Measurements from ENCODE around the gene AGBL4. TPM values are rescaled to one million over a fixed set of nuclear protein-coding genes. Genes with fewer than 3 reads are reported as not detected.

Gene AGBL4
- total and polyA plus RNA-seq, 7 experiments from 2014 or later: 0.27 TPM; not detected in 6

DNA sequence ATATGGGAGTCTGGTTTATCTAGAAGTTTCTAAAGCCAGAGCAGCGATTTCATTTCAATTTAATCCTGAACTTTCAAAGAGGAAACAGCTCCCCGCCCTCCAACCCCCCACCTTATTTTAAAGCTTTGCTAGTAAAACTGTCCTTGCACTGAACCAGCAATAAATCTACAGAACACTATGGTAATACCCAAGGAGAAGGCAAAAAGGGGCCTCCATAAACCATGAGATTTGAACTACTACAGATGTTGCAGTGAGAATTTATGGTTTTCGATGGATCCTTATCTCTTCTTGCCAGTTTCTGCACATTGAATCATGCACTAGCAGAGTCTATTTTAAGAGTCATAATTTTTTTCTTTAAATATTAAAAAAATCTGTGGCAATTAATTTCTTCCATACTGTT, 1182.3 kb downstream of the AGBL4 start:
- no peak overlapping the region for H3K4me3 ChIP-seq (ENCODE audit: low read length)
- H3K4me1 ChIP-seq (ENCODE audit: control insufficient read depth in 2 of 2, insufficient read depth in 2 of 2, low read length in 2 of 2): no peaks in the 10 kb centered on the region
- POLR2A ChIA-PET: no interaction called here
- H3K36me3 ChIP-seq (ENCODE audit: control insufficient read depth in 2 of 3, insufficient read depth in 3 of 3, low read length in 3 of 3): no peaks in the 10 kb centered on the region
- Mint-ChIP-seq H3K27ac (no peak overlapping the region), H3K4me1 (no peaks in the 10 kb centered on the region), H3K36me3 (no peaks in the 10 kb centered on the region), H3K9me3 (no peaks in the 10 kb centered on the region), H3K4me3 (no peak overlapping the region), H3K27me3 (peaks cover 6 to 38% (median 19%) of the 10 kb centered on the region in 5 donors)
- CTCF ChIA-PET: no interaction called here
- intact Hi-C loops (cut with micrococcal nuclease): no loop called here
- H3K27ac ChIP-seq (ENCODE audit: low read depth, low read length): no peak overlapping the region
- ATAC-seq (no peak), DNase-seq (no peak)
- H3K27me3 ChIP-seq (ENCODE audit: control insufficient read depth in 2 of 2, insufficient read depth in 2 of 2, low read length in 2 of 2): no peaks in the 10 kb centered on the region
- no peaks in the 10 kb centered on the region for H3K9me3 ChIP-seq (ENCODE audit: control insufficient read depth in 2 of 3, low read length in 3 of 3)

DNA sequence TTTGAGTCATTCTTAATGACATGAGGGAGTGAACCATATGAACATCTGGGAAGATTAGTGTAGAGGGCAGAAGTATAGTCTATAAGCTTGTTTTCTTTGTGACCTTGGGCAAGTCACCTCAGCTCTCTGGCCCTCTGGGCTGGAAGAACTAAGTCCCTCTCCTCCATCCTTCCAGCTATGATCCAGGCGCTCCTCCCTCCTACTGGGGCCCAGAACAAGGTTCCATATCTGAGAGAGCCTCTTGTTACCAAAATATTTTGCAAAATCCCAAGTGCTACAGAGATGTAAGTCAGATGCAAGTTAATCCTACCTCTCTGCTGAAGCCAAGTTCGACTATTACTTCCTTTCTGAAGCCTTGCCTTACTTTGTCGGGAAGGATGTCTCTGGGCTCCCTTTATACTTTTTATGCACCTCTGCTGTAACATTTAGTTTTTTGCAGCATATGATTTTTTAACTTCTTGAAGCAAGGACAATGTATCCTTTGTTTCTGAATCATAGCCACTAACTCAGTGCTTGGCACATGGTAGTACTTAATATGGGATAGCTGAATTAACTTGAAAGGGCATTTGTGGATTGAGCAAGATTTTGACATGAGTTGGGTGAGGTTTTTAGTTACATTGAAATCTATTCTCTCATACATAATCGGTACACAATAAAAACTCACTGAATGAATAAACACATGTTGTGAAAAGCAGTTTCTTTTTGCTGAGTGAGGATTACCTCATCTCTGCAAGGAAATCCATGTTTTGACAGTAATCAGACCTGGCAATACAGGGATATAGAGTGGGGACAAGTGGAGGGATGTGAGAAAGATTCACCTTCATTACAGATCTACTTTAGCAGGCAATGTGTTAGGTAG, 1192.4 kb downstream of the AGBL4 start:
- Histone ChIP-seq H3K27ac (ENCODE audit: low read depth, low read length) (no peak overlapping the region), H3K4me1 (ENCODE audit: control insufficient read depth in 2 of 2, insufficient read depth in 2 of 2, low read length in 2 of 2) (no peaks in the 10 kb centered on the region), H3K9me3 (ENCODE audit: control insufficient read depth in 2 of 3, low read length in 3 of 3) (no peaks in the 10 kb centered on the region), H3K27me3 (ENCODE audit: control insufficient read depth in 2 of 2, insufficient read depth in 2 of 2, low read length in 2 of 2) (no peaks in the 10 kb centered on the region), H3K4me3 (ENCODE audit: low read length) (no peak overlapping the region), H3K36me3 (ENCODE audit: control insufficient read depth in 2 of 3, insufficient read depth in 3 of 3, low read length in 3 of 3) (no peaks in the 10 kb centered on the region)
- Mint-ChIP-seq H3K36me3 (no peaks in the 10 kb centered on the region), H3K4me1 (no peaks in the 10 kb centered on the region), H3K27me3 (peaks cover 20 to 34% (median 34%) of the 10 kb centered on the region in 5 donors), H3K27ac (no peak overlapping the region), H3K4me3 (no peak overlapping the region), H3K9me3 (peaks cover 0 to 2% (median 0%) of the 10 kb centered on the region in 11 donors)
- DNase-seq (no peak), ATAC-seq (no peak)
- intact Hi-C loops (cut with micrococcal nuclease): loop anchor here in 1 of 2 donors (5.0 kb wide), 1 partner anchor 36 kb away; no protein-coding TSS in a partner anchor
- POLR2A ChIA-PET: no interaction called here
- CTCF ChIA-PET: no interaction called here

DNA sequence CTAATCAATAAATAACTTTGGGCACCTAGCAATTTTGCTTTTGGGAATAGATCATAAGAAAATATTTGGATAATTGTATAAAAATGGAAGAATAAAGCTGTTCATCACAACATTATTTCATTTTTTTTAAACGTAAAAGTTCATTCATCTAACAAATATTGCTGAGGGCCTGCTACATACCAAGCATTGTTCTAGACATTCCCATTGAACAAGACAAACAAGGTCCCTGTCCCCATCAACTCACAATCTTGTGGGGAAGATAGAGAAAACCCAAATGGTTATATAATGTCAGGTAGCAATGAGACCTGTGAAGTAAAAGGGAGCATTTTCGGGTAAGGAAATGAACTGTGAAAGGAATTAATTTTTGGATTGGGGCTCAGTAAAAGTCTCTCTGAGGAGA, 1193.0 kb downstream of the AGBL4 start:
- Mint-ChIP-seq H3K27ac (no peak overlapping the region), H3K27me3 (peaks cover 14 to 33% (median 28%) of the 10 kb centered on the region in 5 donors), H3K4me3 (no peak overlapping the region), H3K9me3 (peaks cover 0 to 2% (median 0%) of the 10 kb centered on the region in 11 donors), H3K36me3 (no peaks in the 10 kb centered on the region), H3K4me1 (no peaks in the 10 kb centered on the region)
- Histone ChIP-seq H3K36me3 (ENCODE audit: control insufficient read depth in 2 of 3, insufficient read depth in 3 of 3, low read length in 3 of 3) (no peaks in the 10 kb centered on the region), H3K27me3 (ENCODE audit: control insufficient read depth in 2 of 2, insufficient read depth in 2 of 2, low read length in 2 of 2) (no peaks in the 10 kb centered on the region), H3K4me1 (ENCODE audit: control insufficient read depth in 2 of 2, insufficient read depth in 2 of 2, low read length in 2 of 2) (no peaks in the 10 kb centered on the region), H3K4me3 (ENCODE audit: low read length) (no peak overlapping the region), H3K9me3 (ENCODE audit: control insufficient read depth in 2 of 3, low read length in 3 of 3) (no peaks in the 10 kb centered on the region), H3K27ac (ENCODE audit: low read depth, low read length) (no peak overlapping the region)
- ATAC-seq: no peak
- intact Hi-C loops (cut with micrococcal nuclease): loop anchor here in 1 of 2 donors (5.0 kb wide), 1 partner anchor 37 kb away; no protein-coding TSS in a partner anchor
- POLR2A ChIA-PET: no interaction called here
- CTCF ChIA-PET: no interaction called here
- DNase-seq: no peak

DNA sequence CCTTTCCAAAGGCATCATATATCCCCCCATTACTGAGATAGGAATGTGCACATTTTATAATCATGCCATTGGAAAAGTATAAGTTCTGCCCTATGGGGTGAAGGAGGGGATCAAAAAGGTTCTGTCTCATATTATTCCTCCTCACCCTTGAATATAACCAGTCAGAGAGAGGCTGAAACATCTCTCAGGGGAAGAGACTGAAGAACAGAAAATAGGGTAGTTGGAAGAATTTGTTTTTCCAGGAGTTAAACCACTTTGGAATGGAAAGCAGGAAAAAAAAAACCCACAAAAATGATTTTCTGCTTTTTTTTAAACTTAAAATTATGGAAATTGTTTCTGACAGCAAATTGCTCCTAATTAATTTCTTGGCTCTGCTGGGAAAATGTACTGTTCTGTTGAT, 1194.3 kb downstream of the AGBL4 start:
- no peaks in the 10 kb centered on the region for H3K4me1 Mint-ChIP-seq
- no peak overlapping the region for H3K4me3 Mint-ChIP-seq
- no peaks in the 10 kb centered on the region for H3K27me3 ChIP-seq (ENCODE audit: control insufficient read depth in 2 of 2, insufficient read depth in 2 of 2, low read length in 2 of 2)
- no peak overlapping the region for H3K27ac ChIP-seq (ENCODE audit: low read depth, low read length)
- H3K9me3 ChIP-seq (ENCODE audit: control insufficient read depth in 2 of 3, low read length in 3 of 3): no peaks in the 10 kb centered on the region
- intact Hi-C loops (cut with micrococcal nuclease): no loop called here
- no peak overlapping the region for H3K4me3 ChIP-seq (ENCODE audit: low read length)
- ATAC-seq: no peak
- H3K27me3 Mint-ChIP-seq: peaks cover 17 to 27% (median 25%) of the 10 kb centered on the region in 5 donors
- no peaks in the 10 kb centered on the region for H3K36me3 ChIP-seq (ENCODE audit: control insufficient read depth in 2 of 3, insufficient read depth in 3 of 3, low read length in 3 of 3)
- peaks cover 0 to 2% (median 0%) of the 10 kb centered on the region in 11 donors for H3K9me3 Mint-ChIP-seq
- DNase-seq: no peak
- CTCF ChIA-PET: no interaction called here
- no peak overlapping the region for H3K27ac Mint-ChIP-seq
- H3K4me1 ChIP-seq (ENCODE audit: control insufficient read depth in 2 of 2, insufficient read depth in 2 of 2, low read length in 2 of 2): no peaks in the 10 kb centered on the region
- POLR2A ChIA-PET: no interaction called here
- no peaks in the 10 kb centered on the region for H3K36me3 Mint-ChIP-seq

DNA sequence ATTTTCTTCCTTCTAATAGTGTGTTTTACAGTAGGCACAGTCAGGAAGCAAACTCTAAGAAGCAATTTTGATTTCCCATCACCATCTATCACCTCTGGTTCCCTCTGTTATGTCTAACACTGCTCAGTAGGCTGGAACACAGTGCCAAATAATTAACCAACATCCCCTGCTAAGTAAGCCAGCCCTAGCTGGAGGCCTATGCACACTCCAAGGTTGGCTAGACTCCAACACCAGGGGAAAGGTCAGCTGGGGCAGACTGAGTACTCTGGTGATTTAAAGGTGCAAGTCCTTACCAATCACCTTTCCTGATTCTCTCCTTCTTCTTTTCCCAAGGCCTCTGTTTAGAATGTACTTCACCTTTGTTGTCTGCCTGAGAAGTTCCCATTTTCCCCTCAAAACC, 1200.6 kb downstream of the AGBL4 start:
- ATAC-seq (no peak), DNase-seq (no peak)
- H3K27me3 Mint-ChIP-seq: peaks cover 12 to 22% (median 16%) of the 10 kb centered on the region in 5 donors
- Histone ChIP-seq H3K4me3 (ENCODE audit: low read length) (no peak overlapping the region), H3K27me3 (ENCODE audit: control insufficient read depth in 2 of 2, insufficient read depth in 2 of 2, low read length in 2 of 2) (no peaks in the 10 kb centered on the region), H3K9me3 (ENCODE audit: control insufficient read depth in 2 of 3, low read length in 3 of 3) (no peaks in the 10 kb centered on the region), H3K4me1 (ENCODE audit: control insufficient read depth in 2 of 2, insufficient read depth in 2 of 2, low read length in 2 of 2) (no peaks in the 10 kb centered on the region), H3K27ac (ENCODE audit: low read depth, low read length) (no peak overlapping the region), H3K36me3 (ENCODE audit: control insufficient read depth in 2 of 3, insufficient read depth in 3 of 3, low read length in 3 of 3) (no peaks in the 10 kb centered on the region)
- H3K4me1 Mint-ChIP-seq: no peaks in the 10 kb centered on the region
- no peaks in the 10 kb centered on the region for H3K9me3 Mint-ChIP-seq
- intact Hi-C loops (cut with micrococcal nuclease): no loop called here
- H3K36me3 Mint-ChIP-seq: no peaks in the 10 kb centered on the region
- ChIA-PET POLR2A (no interaction called here), CTCF (no interaction called here)
- H3K27ac Mint-ChIP-seq: no peak overlapping the region
- H3K4me3 Mint-ChIP-seq: no peak overlapping the region

DNA sequence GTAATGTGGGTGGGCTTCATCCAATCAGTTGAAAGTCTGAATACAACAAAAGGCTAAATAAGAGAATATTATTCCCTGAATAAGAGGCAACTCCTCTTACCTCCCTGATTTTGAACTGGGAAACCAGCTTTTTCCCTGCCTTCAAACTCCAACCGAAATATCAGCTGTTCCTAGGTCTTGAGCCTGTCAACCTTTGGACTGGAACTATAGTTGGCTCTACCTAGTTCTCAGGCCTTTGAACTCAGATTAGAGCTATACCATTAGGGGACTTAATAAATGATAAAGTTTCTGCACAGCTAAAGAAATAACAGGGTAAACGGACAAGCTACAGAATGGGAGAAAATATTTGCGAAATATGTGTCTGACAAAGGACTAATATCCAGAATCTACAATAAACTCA, 1203.3 kb downstream of the AGBL4 start:
- Histone ChIP-seq H3K27ac (ENCODE audit: low read depth, low read length) (no peak overlapping the region), H3K4me1 (ENCODE audit: control insufficient read depth in 2 of 2, insufficient read depth in 2 of 2, low read length in 2 of 2) (no peaks in the 10 kb centered on the region), H3K27me3 (ENCODE audit: control insufficient read depth in 2 of 2, insufficient read depth in 2 of 2, low read length in 2 of 2) (peaks cover 0 to 2% of the 10 kb centered on the region in 2 donors), H3K4me3 (ENCODE audit: low read length) (no peak overlapping the region), H3K9me3 (ENCODE audit: control insufficient read depth in 2 of 3, low read length in 3 of 3) (no peaks in the 10 kb centered on the region), H3K36me3 (ENCODE audit: control insufficient read depth in 2 of 3, insufficient read depth in 3 of 3, low read length in 3 of 3) (no peaks in the 10 kb centered on the region)
- no peak overlapping the region for H3K27ac Mint-ChIP-seq
- ChIA-PET CTCF (interaction anchor here (1.0 kb wide), 1 partner anchor 143 kb away, joined by 3 read pairs; no protein-coding TSS in a partner anchor), POLR2A (no interaction called here)
- DNase-seq (no peak), ATAC-seq (no peak)
- intact Hi-C loops (cut with micrococcal nuclease): no loop called here
- H3K4me1 Mint-ChIP-seq: no peaks in the 10 kb centered on the region
- no peaks in the 10 kb centered on the region for H3K36me3 Mint-ChIP-seq
- H3K27me3 Mint-ChIP-seq: peaks cover 6 to 17% (median 10%) of the 10 kb centered on the region in 5 donors
- H3K9me3 Mint-ChIP-seq: no peaks in the 10 kb centered on the region
- no peak overlapping the region for H3K4me3 Mint-ChIP-seq

Measured in naive thymus-derived CD4-positive, alpha-beta T cell (primary cell).